HG03025 (cell line): Measurements from ENCODE around the gene PANX2.
"Not testable (repeated sequence)": the region's sequence is repeated elsewhere in the genome, so short reads cannot be mapped to it uniquely, and the experiment has no call there.

Experiments used
- ATAC-seq: cut with Tn5 transposase; IDR thresholded peaks from one replicate; pipeline ENCODE4 v1.9.1; 2021; ENCODE audit warnings: mild to moderate bottlenecking, moderate library complexity; ENCODE audit not compliant: unreplicated experiment, low FRiP score

PANX2 gene

GRCh38 chr22:50147258-50148165, 23.0 kb upstream of the PANX2 start:
- not testable (repeated sequence) for ATAC-seq

GRCh38 chr22:50148166-50148500, 22.4 kb upstream of the PANX2 start:
- ATAC-seq = no peak

DNA sequence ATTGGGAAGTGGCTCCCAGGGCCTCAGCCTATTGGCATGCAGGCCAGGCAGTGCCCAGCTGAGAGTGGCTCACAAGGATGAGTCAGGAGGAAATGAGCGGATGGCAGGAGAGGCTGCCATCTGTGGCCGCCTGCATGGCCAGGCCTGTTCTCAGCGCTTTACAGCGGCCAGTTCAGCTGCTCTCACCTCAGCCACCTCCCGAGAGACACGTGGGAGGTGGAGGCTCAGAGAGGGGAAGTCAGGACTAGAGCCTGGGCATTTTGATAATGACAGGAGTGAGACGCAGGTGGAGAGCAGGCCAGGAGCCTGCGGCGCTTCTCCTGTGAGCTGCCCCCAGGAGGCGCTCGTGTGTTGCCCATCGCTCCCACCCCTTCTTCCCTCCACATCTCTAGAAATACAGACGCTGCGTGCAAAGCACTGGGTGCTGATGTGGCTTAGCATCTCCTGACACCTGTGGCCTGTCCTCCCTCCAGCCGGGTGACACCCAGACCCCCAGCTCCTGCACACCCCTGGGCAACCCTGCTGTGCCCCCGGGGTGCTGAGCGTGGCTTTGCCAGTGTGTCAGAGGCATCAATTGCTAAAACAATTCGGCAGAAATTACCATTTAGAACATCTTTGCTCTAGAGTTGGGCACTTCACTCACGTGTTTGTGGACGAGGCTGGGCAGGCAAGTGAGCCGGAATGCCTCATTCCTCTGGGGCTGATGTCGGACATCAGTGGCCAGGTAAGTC, 21.4 kb upstream of the PANX2 start:
- ATAC-seq = no peak

DNA sequence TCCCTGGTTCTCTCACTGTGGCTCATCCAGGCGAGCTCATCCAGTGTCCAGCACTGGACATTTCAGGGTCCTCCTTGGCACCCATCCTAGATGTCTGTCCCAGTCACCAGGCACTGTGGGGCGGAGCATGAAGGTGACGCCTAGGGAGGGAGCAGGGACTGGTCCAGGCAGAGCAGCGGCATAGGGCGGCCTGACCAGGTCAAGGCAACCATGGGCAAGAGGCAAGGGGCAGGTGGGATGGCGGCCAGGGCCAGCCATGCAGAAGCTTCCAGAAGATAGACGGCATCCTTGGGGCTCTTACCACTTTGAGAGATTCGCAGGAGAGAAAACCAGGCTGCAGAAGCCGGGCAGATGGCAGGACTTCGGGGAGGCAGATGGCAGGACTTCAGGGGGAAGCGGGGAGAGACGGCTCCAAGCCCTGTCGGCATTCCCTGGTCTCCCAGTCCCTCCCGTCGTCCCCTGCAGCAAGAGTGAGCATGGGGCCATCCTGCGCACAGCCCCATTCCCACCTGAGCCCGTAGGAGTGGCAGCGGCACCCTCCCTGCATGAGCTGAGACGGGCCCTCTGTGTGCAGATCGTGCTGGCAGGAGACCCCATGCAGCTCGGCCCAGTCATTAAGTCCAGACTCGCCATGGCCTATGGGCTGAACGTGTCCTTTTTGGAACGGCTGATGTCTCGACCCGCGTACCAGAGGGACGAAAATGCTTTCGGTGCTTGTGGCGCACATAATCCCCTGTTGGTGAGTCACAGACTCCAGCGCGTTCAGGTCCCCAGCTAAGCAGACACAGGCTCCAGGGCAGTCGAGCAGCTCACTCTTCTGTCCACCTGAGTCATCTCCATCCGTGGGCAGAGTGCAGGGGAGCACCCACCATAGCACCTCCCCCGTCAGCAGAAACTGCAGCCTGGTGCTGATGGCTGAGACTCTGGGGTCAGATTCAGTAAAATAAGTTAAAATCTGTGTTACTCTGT, 20.1 kb upstream of the PANX2 start:
- no peak for ATAC-seq

DNA sequence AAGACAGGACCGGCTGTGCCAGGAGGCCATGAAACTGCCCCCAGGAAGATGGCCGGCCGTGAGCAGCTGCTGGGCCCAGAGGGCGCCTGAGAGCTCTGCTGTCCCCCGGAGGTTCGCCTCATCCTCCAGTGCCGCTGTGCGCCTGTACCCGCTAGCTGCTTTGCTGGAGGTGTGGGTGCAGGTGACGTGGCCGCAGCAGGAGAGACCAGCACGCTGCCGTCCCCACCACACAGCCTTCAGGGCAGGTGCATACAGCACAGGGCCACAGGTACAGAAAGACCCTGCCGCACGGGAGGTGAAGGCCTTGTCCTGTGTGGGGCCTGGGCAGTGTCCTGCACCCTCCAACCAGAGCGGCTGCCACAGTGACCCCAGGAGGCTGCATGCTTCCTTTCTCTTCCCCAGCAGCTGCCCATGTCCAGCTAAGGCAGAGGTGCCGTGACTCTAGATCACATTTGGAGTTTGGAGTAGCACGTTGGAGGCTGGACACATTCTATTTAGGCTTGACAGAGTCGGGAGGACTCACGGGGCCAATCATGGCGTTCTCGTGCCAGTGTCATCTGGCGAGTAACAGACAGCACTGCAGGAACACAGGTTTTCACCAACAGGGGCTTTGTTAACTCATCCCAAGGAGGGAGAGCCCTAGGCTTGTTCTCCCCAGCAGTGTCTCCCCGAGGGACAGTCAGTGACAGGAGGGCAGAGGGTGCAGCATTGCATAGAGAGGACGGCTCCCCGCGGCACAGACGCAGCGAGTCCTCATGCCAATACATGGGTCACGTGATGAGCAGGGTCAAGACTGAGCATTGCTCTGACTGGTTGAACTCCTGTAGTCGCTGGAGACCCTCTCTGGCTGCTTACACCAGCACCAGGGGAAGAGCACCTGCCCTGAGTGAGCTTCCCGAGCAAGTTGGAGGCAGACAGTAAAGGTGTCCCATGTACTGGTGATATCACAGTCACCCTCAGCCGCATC, 18.7 kb upstream of the PANX2 start:
- ATAC-seq = no peak

DNA sequence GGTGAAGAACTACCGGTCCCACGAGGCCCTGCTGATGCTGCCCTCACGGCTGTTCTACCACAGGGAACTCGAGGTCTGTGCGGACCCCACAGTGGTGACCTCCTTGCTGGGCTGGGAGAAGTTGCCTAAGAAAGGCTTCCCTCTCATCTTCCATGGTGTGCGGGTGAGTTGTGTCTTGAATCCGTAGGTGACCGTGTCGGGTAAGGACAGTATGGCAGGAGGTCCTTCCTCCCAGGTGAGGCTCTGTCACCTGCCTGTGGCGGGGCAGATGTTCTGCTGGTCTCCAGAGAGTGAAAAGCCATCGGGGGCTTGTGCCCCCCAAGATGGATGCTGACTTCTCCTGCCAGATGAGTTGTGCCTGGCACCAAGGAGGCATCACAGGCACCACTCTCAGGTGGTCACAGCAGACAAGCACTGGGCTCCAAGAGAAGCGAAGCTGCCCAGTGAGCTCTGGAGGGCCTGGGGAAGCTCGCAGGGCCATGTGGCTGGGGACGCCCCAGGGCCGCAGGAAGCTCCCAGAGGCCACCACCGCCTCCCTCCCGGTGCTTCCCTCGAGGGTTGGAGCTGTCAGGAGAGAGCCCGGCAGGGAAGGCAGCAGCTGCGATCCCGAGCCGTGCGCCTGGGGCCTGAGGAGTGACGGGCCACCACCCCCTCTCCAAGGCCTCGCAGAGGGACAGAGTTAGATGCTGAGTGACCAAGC, 17.3 kb upstream of the PANX2 start:
- ATAC-seq = no peak

DNA sequence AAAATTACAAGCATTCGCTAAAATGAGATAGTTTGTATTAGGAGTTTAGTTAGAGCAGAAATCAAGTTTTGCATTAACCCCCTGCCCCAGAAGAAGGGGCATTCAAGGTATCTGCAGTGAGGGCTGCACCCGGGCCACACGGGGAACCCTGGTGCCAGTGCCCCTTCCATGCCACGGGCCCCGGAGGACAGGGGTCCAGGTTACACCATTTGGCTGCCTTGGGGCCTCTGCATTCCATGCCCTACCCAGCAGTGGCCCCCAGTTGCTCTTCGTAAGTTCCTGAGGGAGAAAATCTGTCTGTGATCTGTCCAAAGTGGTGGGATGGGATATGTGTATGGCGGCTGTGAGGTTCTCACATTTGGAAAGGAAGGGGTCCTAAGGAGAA, 16.8 kb upstream of the PANX2 start:
- ATAC-seq = no peak

- no peak for ATAC-seq
These were observed 12.7 kb upstream of the PANX2 start for GRCh38 chr22:50157709-50158375.

DNA sequence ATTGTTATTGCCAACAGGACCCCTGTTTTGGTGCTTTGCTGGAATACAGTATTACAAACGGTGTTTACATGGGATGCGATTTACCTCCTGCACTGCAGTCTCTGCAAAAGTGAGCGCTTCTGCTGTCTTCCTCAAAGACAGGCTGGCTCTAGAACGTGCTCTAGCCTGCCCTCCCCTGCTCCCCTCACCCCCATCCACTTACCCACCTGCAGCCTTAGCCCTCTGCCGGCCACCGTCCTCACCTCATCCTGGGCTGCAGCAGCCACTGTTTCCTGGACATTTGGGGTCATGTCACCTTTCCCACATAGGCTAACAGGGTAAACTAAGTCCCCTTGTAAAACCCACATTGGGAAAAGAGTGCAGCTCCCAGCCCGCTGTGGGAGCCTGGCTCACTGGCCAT, 9.6 kb upstream of the PANX2 start:
- ATAC-seq = no peak

GRCh38 chr22:50161508-50162390, 8.8 kb upstream of the PANX2 start:
- ATAC-seq = no peak

GRCh38 chr22:50162391-50162956, 8.1 kb upstream of the PANX2 start:
- ATAC-seq = no peak

GRCh38 chr22:50165436-50166123, 5.0 kb upstream of the PANX2 start:
- no peak for ATAC-seq

GRCh38 chr22:50167689-50168489, 2.6 kb upstream of the PANX2 start:
- no peak for ATAC-seq

GRCh38 chr22:50168490-50169180, 1.9 kb upstream of the PANX2 start:
- not testable (repeated sequence) for ATAC-seq

- no peak for ATAC-seq
These were observed 1.3 kb upstream of the PANX2 start for GRCh38 chr22:50169181-50169759.
